Heart left ventricle (tissue), 16 donors: Measurements from ENCODE around the gene CTXN3. TPM values are rescaled to one million over a fixed set of nuclear protein-coding genes. Genes with fewer than 3 reads are reported as not detected.

Experiments used
- ATAC-seq, 4 donors: fragments of 200-7000 bp; cut with Tn5 transposase; one replicate each; pipeline ENCODE4 v1.9.1; 2020 to 2022; ENCODE audit warnings: moderate library complexity in 4 of 4, mild to moderate bottlenecking in 3 of 4, moderate number of reproducible peaks in 1 of 4
- DNase-seq, 5 donors: peaks; one replicate each; pipeline ENCODE4 v3.0.0-alpha.2; 2020
- H3K27ac ChIP-seq, 12 donors: fragments of 200-600 bp; sonication (generic) in 4 of 12; one replicate each; pipeline versions ENCODE4 v1.5.0 to v1.8.0; 2016 to 2022; ENCODE audit warnings: mild to moderate bottlenecking in 2 of 12
- H3K27me3 ChIP-seq, 9 donors: fragments of 200-600 bp; sonication (generic) in 2 of 9; one replicate each; pipeline versions ENCODE4 v1.5.1 to v1.8.0; 2016 to 2022; ENCODE audit warnings: mild to moderate bottlenecking in 3 of 9
- H3K36me3 ChIP-seq, 9 donors: fragments of 200-600 bp; sonication (generic) in 2 of 9; one replicate each; pipeline versions ENCODE4 v1.5.0 to v1.8.0; 2018 to 2022; ENCODE audit warnings: mild to moderate bottlenecking in 2 of 9
- H3K4me1 ChIP-seq, 12 donors: fragments of 200-600 bp; sonication (generic) in 4 of 12; one replicate each; pipeline versions ENCODE4 v1.5.0 to v1.8.0; 2016 to 2022; ENCODE audit warnings: mild to moderate bottlenecking in 3 of 12
- H3K4me3 ChIP-seq, 12 donors: fragments of 200-600 bp; sonication (generic) in 4 of 12; one replicate each; pipeline versions ENCODE4 v1.5.0 to v1.8.0; 2017 to 2022; ENCODE audit warnings: mild to moderate bottlenecking in 9 of 12, moderate library complexity in 4 of 12
- H3K9me3 ChIP-seq, 12 donors: fragments of 200-600 bp; sonication (generic) in 4 of 12; one replicate each; pipeline versions ENCODE4 v1.5.0 to v1.8.0; 2016 to 2022; ENCODE audit warnings: mild to moderate bottlenecking in 1 of 12
- POLR2A ChIP-seq, 2 donors: fragments of 450-650 bp; IDR thresholded peaks; one replicate each; pipeline ENCODE4 v1.6.1; 2017; ENCODE audit warnings: antibody characterized with exemption in 2 of 2, mild to moderate bottlenecking in 2 of 2, moderate library complexity in 2 of 2
- WGBS, 4 donors: extraction: QIAGEN DNeasy Blood & Tissue Kit in 2 of 4; methylation state at CpG; one replicate each; pipeline versions ENCODE4 v1.1.5 to v1.1.7; 2013 to 2018; 5-methylcytosine and 5-hydroxymethylcytosine counted together
- intact Hi-C, 10 donors: fragments of 100-400 bp; cut with DNase I; formaldehyde crosslinking; loops; one replicate each; pipeline versions ENCODE4 v1.11.1 to v1.14.2; 2022
- polyA plus RNA-seq, 2 donors: library from polyadenylated mRNA; stranded (reverse); fragments of 200-250 nt; gene quantifications; one replicate each; pipeline ENCODE4 v1.2.3, GENCODE V29; 2013
- total RNA-seq, 9 donors: library from RNA; depleted of rRNA in 2 of 9; stranded (reverse); fragments of >200 nt in 2 of 9; fragmentation: NEBNext Ultra II Directional in 3 of 9; extraction: Animal tissue kit (Norgen Biotek cat#: 25700) in 3 of 9; gene quantifications; one replicate each; pipeline versions ENCODE4 v1.1.0 to v1.2.4, GENCODE V29; 2016 to 2023
- TF ChIP-seq, protein P1 (sequence below), 12 donors: fragments of 200-600 bp; sonication (generic) in 4 of 12; IDR thresholded peaks; one replicate each; pipeline versions ENCODE4 v1.5.0 to v1.8.0; 2018 to 2022; ENCODE audit warnings: antibody characterized with exemption in 12 of 12, mild to moderate bottlenecking in 5 of 12
- donor health status: ischemic (EF 13 %, LVEDD 7.1; RV severe dilation, severe dysfunction).
- donor health status: healthy with polysubstance abuse.
- donor health status: DM: no; HTN: yes; CAD: no.
- donor health status: DM: no; HTN: no; CAD: no.
- donor health status: ischemic (EF 25% LVEDD 6.9; RV normal size, moderate dysfunction).
- donor health status: ischemic (EF 25% LVEDD 5.7; RV mildly dilated, moderate dysfunction).
- donor health status: healthy.
- donor health status: DM: yes; HTN: yes; CAD: no.
- donor health status: ischemic (EF 35%, LVEDD 5.7; RV mildly dilated, moderate dysfunction).
- donor health status: nonischemic (EF 11% LVEDD 7.7; RV severe dilation, severe dysfunction).
- donor health status: DM: yes; HTN: yes; CAD: no.
- donor health status: PGD.
- donor health status: ischemic (EF 29% LVEDD 5.4; RV normal size, mild dysfunction).
- donor health status: nonischemic (EF 23%, LVEDD 6.1; RV moderate dilation, normal function).

CTXN3 gene
- total and polyA plus RNA-seq, 11 donors = not detected

DNA sequence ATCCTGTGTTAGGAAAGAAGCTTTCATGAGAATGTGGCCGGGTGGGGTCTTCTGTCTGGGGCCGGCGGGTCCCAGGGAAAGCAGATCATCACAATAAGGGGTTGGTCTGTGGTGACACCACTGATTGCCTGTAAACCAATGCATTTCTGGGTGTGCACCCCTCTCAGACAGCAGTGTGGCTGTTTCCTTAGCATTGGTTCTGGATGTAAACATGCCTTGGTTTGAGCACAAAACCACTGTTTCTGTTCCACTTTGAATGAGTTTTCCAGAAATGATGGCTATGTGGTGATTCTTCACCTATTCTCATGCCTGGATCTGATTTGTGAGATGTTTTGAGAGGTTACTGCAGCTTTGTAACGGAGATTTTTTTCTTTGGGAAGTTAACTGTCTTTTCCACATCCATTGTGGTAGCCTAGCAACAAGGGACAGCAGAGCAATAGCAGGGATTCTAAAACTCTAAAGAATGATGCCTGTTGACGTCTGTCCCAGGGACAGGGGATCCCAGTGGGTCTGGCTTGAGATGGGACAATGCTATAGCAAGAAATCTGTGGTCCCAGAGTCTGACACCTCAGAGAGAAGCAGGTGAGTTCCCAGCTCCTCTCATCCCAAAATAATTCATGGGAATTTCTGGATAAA lies 54.2 kb downstream of the CTXN3 start, which contains the start of gene CCDC192:
CCDC192 (plus strand) TSS at position 466 of the 636 bp plus-strand sequence; CDS start at position 521, 55 bp downstream.
- ATAC-seq (peak in 1 of 4 donors; percentile 66), DNase-seq (no peak)

DNA sequence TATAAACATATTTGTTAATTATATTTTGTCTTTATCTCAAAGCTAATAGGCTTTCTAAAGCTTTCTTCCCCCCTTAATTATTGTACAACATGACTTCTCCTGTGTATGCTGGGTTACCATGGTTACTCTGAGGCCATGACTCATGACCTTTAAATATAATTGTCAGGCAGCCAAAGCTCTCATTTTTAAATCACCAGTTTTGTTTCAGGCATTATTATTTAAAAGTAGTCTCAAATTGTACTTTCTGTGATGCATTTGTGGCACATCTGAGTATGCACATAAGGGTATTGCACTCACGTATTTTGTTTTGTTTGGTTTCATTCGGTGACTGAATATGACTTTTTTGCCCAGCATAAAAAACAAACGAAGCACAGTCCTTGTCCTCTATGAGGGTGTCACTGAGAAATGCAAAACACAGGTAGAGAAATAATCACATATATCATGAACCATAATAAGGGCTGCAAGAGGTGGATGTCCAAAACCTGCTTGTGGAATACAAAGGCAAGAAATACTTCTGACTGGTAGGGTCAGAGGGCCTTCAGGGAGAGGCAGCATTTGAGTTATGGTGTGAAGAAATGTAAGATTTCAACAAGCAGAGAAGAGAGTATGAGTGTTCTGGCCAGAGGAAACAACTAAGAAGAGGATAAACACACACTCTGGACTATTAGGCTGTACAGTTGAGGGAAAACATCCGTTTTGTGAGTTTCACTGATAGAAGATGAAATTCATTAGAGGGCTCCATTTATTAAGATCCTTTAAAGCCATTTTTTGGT lies 56.4 kb downstream of the CTXN3 start:
- 46 to 61% (median 49%) methylated on average over 4 of the region's 4 CpGs for WGBS, 4 donors
- ATAC-seq (peak in 2 of 4 donors; percentile 40 to 53), DNase-seq (no peak)
- Histone ChIP-seq H3K4me1 (peaks cover 0 to 49% (median 13%) of the 10 kb centered on the region in 12 donors), H3K27ac (peak overlapping the region in 8 of 12 donors; percentile 3 to 42 (median 18)), H3K9me3 (no peaks in the 10 kb centered on the region), H3K36me3 (no peaks in the 10 kb centered on the region), H3K27me3 (no peaks in the 10 kb centered on the region), H3K4me3 (no peak overlapping the region)
- TF ChIP-seq POLR2A (IDR thresholded peaks at IDR 0.05) = no peak
- TF ChIP-seq, protein P1, sequence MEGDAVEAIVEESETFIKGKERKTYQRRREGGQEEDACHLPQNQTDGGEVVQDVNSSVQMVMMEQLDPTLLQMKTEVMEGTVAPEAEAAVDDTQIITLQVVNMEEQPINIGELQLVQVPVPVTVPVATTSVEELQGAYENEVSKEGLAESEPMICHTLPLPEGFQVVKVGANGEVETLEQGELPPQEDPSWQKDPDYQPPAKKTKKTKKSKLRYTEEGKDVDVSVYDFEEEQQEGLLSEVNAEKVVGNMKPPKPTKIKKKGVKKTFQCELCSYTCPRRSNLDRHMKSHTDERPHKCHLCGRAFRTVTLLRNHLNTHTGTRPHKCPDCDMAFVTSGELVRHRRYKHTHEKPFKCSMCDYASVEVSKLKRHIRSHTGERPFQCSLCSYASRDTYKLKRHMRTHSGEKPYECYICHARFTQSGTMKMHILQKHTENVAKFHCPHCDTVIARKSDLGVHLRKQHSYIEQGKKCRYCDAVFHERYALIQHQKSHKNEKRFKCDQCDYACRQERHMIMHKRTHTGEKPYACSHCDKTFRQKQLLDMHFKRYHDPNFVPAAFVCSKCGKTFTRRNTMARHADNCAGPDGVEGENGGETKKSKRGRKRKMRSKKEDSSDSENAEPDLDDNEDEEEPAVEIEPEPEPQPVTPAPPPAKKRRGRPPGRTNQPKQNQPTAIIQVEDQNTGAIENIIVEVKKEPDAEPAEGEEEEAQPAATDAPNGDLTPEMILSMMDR (IDR thresholded peaks at IDR 0.05) = no peak
- intact Hi-C loops = loop anchor here in 1 of 10 donors (10.0 kb wide), 1 partner anchor 141 kb away; no protein-coding TSS in a partner anchor

More for the DNA sequence above, 54.2 kb downstream of the CTXN3 start, which contains the start of gene CCDC192:
- Histone ChIP-seq H3K27ac (peak within 1 kb of the TSS in 3 of 12 donors; percentile 26 to 54 (median 30)), H3K4me3 (peak within 1 kb of the TSS in 6 of 12 donors; percentile 15 to 51 (median 32)), H3K4me1 (peaks cover 0 to 48% (median 13%) of the 10 kb centered on the region in 12 donors), H3K27me3 (no peaks in the 10 kb centered on the region), H3K9me3 (no peaks in the 10 kb centered on the region), H3K36me3 (no peaks in the 10 kb centered on the region)
- WGBS, 4 donors = 73 to 84% (median 74%) methylated on average over 5 of the region's 5 CpGs
- TF ChIP-seq POLR2A (IDR thresholded peaks at IDR 0.05) = no peak
- TF ChIP-seq, protein P1 (IDR thresholded peaks at IDR 0.05) = no peak
- intact Hi-C loops = loop anchor here in 1 of 10 donors (10.0 kb wide), 1 partner anchor 138 kb away; no protein-coding TSS in a partner anchor

DNA sequence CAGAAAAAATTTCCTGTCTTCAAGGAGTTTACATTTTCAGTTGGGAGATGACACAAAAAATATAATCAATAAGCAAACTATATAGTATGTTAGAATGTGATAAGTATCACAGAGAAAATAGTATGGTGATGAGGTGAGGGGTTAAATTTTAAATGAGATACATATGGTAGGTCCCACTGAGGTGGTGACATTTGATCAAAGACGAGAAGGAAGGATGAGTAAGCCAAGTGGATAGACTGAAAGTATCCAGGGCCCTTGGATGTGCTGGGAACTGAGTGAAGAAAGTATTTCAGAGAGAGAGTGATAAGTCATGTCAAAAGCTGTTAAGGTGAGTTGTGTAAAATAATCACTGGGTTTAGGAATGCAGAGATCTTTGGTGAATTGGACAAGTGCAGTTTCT lies 57.8 kb downstream of the CTXN3 start:
- 46 to 50% (median 47%) methylated on average over 1 of the region's 1 CpG for WGBS, 4 donors
- ATAC-seq (peak in 1 of 4 donors; percentile 38), DNase-seq (no peak)
- Histone ChIP-seq H3K27ac (peak overlapping the region in 7 of 12 donors; percentile 0 to 53 (median 24)), H3K27me3 (no peaks in the 10 kb centered on the region), H3K4me1 (peaks cover 0 to 47% (median 13%) of the 10 kb centered on the region in 12 donors), H3K4me3 (no peak overlapping the region), H3K36me3 (no peaks in the 10 kb centered on the region), H3K9me3 (no peaks in the 10 kb centered on the region)
- TF ChIP-seq POLR2A (IDR thresholded peaks at IDR 0.05) = no peak
- TF ChIP-seq, protein P1 (IDR thresholded peaks at IDR 0.05) = no peak
- intact Hi-C loops = loop anchor here in 1 of 10 donors (10.0 kb wide), 1 partner anchor 142 kb away; no protein-coding TSS in a partner anchor
